OCI-LY7 (cell line): ENCODE measurements around the gene ROR2.

Source experiments
- CTCF ChIP-seq: fragments of 200-600 bp; sonication (generic); conservative IDR thresholded peaks from 2 replicates; pipeline ENCODE4 v1.5.1; 2014; ENCODE audit warnings: mild to moderate bottlenecking, antibody characterized with exemption, low read length, moderate library complexity, mixed read lengths
- EZH2phosphoT487 ChIP-seq: fragments of 200-600 bp; sonication (generic); IDR thresholded peaks from 2 replicates; pipeline ENCODE4 v1.6.1; 2018; ENCODE audit warnings: low read depth, borderline replicate concordance, mild to moderate bottlenecking, mixed run types, antibody characterized with exemption, low read length, moderate library complexity, mixed read lengths

DNA sequence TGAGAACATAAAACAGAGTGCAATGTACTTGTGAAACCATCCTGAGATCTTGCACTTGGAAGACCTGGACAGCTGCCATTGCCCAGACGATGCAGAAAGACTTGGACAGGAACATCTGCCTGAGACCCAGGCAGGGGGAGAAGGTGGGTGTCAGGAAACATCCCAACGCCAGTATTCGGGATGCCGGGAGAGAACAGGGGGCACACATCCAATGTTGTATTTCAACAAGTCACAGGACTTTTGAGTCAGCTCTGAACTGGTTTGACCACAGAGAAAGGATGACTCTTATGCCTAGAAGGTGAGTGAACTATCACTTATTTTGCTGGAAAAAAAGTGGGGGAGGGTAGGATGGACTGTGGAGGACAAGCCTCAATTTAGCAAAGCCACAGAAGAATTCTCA, 124.6 kb downstream of the ROR2 start:
- TF ChIP-seq CTCF (no peak), EZH2phosphoT487 (no peak)
